HG03097 (cell line): ENCODE measurements around the gene HNRNPAB.
"Not testable (repeated sequence)": the region's sequence is repeated elsewhere in the genome, so short reads cannot be mapped to it uniquely, and the experiment has no call there.

ENCODE experiments used
- ATAC-seq: cut with Tn5 transposase; IDR thresholded peaks from one replicate; pipeline ENCODE4 v1.9.1; 2021; ENCODE audit not compliant: unreplicated experiment, low FRiP score

The HNRNPAB gene

GRCh38 chr5:178241231-178241663, 36.9 kb downstream of the HNRNPAB start:
- no peak for ATAC-seq

GRCh38 chr5:178241688-178242231, 37.4 kb downstream of the HNRNPAB start:
- no peak for ATAC-seq

GRCh38 chr5:178242416-178242815, 38.1 kb downstream of the HNRNPAB start:
- ATAC-seq: no peak

- no peak for ATAC-seq
Observed at GRCh38 chr5:178244576-178244975, 40.2 kb downstream of the HNRNPAB start.

- ATAC-seq: no peak
Observed at GRCh38 chr5:178245389-178245788, 41.1 kb downstream of the HNRNPAB start.

- ATAC-seq: no peak
Observed at GRCh38 chr5:178246624-178247279, 42.4 kb downstream of the HNRNPAB start.

- ATAC-seq: no peak
Observed at GRCh38 chr5:178247481-178248456, 43.4 kb downstream of the HNRNPAB start.

GRCh38 chr5:178248750-178249149, 44.4 kb downstream of the HNRNPAB start:
- no peak for ATAC-seq

- no peak for ATAC-seq
Observed at GRCh38 chr5:178249191-178249989, 45.1 kb downstream of the HNRNPAB start.

GRCh38 chr5:178250263-178250662, 45.9 kb downstream of the HNRNPAB start:
- no peak for ATAC-seq

GRCh38 chr5:178252258-178252657, 47.9 kb downstream of the HNRNPAB start:
- no peak for ATAC-seq

GRCh38 chr5:178253632-178254031, 49.3 kb downstream of the HNRNPAB start:
- not testable (repeated sequence) for ATAC-seq

GRCh38 chr5:178256746-178257145, 52.4 kb downstream of the HNRNPAB start:
- no peak for ATAC-seq

- no peak for ATAC-seq
Observed at GRCh38 chr5:178257650-178258049, 53.3 kb downstream of the HNRNPAB start.

- no peak for ATAC-seq
Observed at GRCh38 chr5:178259623-178260536, 55.5 kb downstream of the HNRNPAB start.
